GM23338 (cell line): ENCODE measurements around the gene PER2.

Experiments used
- CREB1 ChIP-seq: fragments of 250-450 bp; sonication (Bioruptor Pico); IDR thresholded peaks from 2 replicates; pipeline ENCODE4 v1.5.0; 2020; ENCODE audit warnings: low read depth, mild to moderate bottlenecking, moderate library complexity
- EZH2 ChIP-seq: fragments of 200-600 bp; sonication (generic); IDR thresholded peaks from one replicate; pipeline ENCODE4 v1.8.0; 2017; ENCODE audit warnings: antibody characterized with exemption, mild to moderate bottlenecking, low read depth; ENCODE audit not compliant: unreplicated experiment
- EZH2phosphoT487 ChIP-seq: fragments of 200-600 bp; sonication (generic); IDR thresholded peaks from one replicate; pipeline ENCODE4 v1.8.1; 2018; ENCODE audit warnings: antibody characterized with exemption; ENCODE audit not compliant: unreplicated experiment
- POLR2AphosphoS5 ChIP-seq: IDR thresholded peaks from 2 replicates; pipeline ENCODE4 v1.6.1; 2016; ENCODE audit warnings: antibody characterized with exemption, low read depth
- STAT1 ChIP-seq: IDR thresholded peaks from one replicate; pipeline ENCODE4 v1.6.1; 2016; ENCODE audit warnings: antibody characterized with exemption; ENCODE audit not compliant: unreplicated experiment
- ZNF114 ChIP-seq: fragments of 250-450 bp; sonication (Bioruptor Pico); IDR thresholded peaks from 2 replicates; pipeline ENCODE4 v1.5.0; 2020; ENCODE audit warnings: mild to moderate bottlenecking, moderate library complexity
- ZNF331 ChIP-seq: fragments of 250-450 bp; sonication (Bioruptor Pico); IDR thresholded peaks from 2 replicates; pipeline ENCODE4 v1.5.0; 2020; ENCODE audit warnings: low read depth, mild to moderate bottlenecking, moderate library complexity
- TF ChIP-seq, protein P1 (sequence below), 2 experiments: fragments of 200-600 bp in 1 of 2; sonication (generic) in 1 of 2; conservative IDR thresholded peaks; 2 replicates each; pipeline versions ENCODE4 v1.5.1 to v1.6.1; 2016 to 2017; ENCODE audit warnings: antibody characterized with exemption in 2 of 2, low read depth in 2 of 2, mild to moderate bottlenecking in 2 of 2, moderate library complexity in 1 of 2
- TF ChIP-seq, protein P2 (sequence below): fragments of 250-450 bp; sonication (Bioruptor Pico); IDR thresholded peaks from 2 replicates; pipeline ENCODE4 v1.5.0; 2020; ENCODE audit warnings: mild to moderate bottlenecking, moderate library complexity
- TF ChIP-seq, protein P3 (sequence below): IDR thresholded peaks from one replicate; pipeline ENCODE4 v1.6.1; 2018; ENCODE audit warnings: antibody characterized with exemption; ENCODE audit not compliant: unreplicated experiment
- TF ChIP-seq, protein P4 (sequence below): IDR thresholded peaks from 2 replicates; pipeline ENCODE4 v1.6.1; 2016; ENCODE audit warnings: antibody characterized with exemption

DNA sequence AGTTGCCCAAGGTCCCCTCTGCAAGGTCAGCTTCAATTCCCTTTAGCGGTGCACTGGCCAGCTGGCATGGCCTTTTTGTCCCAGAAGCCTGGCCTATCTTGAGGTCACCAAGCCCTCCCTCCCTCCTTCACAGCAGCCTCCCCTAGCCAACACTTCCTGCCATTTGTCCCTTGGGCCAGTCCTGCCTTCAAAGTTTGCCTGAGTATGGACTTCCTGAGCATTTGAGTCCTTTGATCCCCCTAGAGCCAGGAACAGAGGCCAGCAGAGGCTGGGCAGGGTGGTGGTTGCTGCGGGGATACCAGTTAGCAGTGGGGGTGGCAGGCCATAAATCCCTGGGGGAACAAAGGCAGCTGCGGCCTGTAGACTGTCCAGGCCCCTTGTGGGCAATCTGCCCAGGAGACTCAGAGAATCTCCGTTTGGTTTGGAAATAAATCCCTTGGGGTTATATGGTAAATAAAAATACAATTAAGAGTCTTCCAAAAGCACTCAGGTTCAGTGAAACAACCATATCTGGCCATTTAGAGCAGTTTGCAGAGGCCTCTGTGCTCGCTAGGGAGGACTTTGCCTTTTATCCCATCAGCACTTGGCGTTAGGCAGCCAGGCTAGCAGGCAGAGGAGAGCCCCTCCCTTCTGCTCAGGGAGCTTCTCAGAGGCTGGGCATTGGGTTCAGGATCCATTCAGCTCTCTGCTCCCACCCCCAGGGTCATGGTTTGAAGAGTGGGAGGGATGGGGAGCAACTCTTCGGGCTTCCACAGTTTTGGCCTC lies 45.5 kb downstream of the PER2 start:
- TF ChIP-seq ZNF114 (CRISPR knock-in tag) (no peak), EZH2 (no peak), POLR2AphosphoS5 (no peak), STAT1 (no peak), EZH2phosphoT487 (no peak), ZNF331 (CRISPR knock-in tag) (no peak), CREB1 (no peak)
- TF ChIP-seq, protein P1, sequence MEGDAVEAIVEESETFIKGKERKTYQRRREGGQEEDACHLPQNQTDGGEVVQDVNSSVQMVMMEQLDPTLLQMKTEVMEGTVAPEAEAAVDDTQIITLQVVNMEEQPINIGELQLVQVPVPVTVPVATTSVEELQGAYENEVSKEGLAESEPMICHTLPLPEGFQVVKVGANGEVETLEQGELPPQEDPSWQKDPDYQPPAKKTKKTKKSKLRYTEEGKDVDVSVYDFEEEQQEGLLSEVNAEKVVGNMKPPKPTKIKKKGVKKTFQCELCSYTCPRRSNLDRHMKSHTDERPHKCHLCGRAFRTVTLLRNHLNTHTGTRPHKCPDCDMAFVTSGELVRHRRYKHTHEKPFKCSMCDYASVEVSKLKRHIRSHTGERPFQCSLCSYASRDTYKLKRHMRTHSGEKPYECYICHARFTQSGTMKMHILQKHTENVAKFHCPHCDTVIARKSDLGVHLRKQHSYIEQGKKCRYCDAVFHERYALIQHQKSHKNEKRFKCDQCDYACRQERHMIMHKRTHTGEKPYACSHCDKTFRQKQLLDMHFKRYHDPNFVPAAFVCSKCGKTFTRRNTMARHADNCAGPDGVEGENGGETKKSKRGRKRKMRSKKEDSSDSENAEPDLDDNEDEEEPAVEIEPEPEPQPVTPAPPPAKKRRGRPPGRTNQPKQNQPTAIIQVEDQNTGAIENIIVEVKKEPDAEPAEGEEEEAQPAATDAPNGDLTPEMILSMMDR (conservative IDR thresholded peaks at IDR 0.05; ENCODE audit: low read depth in 2 of 2), result no peak
- TF ChIP-seq, protein P2, sequence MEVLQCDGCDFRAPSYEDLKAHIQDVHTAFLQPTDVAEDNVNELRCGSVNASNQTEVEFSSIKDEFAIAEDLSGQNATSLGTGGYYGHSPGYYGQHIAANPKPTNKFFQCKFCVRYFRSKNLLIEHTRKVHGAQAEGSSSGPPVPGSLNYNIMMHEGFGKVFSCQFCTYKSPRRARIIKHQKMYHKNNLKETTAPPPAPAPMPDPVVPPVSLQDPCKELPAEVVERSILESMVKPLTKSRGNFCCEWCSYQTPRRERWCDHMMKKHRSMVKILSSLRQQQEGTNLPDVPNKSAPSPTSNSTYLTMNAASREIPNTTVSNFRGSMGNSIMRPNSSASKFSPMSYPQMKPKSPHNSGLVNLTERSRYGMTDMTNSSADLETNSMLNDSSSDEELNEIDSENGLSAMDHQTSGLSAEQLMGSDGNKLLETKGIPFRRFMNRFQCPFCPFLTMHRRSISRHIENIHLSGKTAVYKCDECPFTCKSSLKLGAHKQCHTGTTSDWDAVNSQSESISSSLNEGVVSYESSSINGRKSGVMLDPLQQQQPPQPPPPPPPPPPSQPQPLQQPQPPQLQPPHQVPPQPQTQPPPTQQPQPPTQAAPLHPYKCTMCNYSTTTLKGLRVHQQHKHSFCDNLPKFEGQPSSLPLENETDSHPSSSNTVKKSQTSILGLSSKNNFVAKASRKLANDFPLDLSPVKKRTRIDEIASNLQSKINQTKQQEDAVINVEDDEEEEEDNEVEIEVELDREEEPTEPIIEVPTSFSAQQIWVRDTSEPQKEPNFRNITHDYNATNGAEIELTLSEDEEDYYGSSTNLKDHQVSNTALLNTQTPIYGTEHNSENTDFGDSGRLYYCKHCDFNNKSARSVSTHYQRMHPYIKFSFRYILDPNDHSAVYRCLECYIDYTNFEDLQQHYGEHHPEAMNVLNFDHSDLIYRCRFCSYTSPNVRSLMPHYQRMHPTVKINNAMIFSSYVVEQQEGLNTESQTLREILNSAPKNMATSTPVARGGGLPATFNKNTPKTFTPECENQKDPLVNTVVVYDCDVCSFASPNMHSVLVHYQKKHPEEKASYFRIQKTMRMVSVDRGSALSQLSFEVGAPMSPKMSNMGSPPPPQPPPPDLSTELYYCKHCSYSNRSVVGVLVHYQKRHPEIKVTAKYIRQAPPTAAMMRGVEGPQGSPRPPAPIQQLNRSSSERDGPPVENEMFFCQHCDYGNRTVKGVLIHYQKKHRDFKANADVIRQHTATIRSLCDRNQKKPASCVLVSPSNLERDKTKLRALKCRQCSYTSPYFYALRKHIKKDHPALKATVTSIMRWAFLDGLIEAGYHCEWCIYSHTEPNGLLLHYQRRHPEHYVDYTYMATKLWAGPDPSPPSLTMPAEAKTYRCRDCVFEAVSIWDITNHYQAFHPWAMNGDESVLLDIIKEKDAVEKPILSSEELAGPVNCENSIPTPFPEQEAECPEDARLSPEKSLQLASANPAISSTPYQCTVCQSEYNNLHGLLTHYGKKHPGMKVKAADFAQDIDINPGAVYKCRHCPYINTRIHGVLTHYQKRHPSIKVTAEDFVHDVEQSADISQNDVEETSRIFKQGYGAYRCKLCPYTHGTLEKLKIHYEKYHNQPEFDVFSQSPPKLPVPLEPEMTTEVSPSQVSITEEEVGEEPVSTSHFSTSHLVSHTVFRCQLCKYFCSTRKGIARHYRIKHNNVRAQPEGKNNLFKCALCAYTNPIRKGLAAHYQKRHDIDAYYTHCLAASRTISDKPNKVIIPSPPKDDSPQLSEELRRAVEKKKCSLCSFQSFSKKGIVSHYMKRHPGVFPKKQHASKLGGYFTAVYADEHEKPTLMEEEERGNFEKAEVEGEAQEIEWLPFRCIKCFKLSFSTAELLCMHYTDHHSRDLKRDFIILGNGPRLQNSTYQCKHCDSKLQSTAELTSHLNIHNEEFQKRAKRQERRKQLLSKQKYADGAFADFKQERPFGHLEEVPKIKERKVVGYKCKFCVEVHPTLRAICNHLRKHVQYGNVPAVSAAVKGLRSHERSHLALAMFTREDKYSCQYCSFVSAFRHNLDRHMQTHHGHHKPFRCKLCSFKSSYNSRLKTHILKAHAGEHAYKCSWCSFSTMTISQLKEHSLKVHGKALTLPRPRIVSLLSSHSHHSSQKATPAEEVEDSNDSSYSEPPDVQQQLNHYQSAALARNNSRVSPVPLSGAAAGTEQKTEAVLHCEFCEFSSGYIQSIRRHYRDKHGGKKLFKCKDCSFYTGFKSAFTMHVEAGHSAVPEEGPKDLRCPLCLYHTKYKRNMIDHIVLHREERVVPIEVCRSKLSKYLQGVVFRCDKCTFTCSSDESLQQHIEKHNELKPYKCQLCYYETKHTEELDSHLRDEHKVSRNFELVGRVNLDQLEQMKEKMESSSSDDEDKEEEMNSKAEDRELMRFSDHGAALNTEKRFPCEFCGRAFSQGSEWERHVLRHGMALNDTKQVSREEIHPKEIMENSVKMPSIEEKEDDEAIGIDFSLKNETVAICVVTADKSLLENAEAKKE (CRISPR knock-in tag), result no peak
- TF ChIP-seq, protein P3, sequence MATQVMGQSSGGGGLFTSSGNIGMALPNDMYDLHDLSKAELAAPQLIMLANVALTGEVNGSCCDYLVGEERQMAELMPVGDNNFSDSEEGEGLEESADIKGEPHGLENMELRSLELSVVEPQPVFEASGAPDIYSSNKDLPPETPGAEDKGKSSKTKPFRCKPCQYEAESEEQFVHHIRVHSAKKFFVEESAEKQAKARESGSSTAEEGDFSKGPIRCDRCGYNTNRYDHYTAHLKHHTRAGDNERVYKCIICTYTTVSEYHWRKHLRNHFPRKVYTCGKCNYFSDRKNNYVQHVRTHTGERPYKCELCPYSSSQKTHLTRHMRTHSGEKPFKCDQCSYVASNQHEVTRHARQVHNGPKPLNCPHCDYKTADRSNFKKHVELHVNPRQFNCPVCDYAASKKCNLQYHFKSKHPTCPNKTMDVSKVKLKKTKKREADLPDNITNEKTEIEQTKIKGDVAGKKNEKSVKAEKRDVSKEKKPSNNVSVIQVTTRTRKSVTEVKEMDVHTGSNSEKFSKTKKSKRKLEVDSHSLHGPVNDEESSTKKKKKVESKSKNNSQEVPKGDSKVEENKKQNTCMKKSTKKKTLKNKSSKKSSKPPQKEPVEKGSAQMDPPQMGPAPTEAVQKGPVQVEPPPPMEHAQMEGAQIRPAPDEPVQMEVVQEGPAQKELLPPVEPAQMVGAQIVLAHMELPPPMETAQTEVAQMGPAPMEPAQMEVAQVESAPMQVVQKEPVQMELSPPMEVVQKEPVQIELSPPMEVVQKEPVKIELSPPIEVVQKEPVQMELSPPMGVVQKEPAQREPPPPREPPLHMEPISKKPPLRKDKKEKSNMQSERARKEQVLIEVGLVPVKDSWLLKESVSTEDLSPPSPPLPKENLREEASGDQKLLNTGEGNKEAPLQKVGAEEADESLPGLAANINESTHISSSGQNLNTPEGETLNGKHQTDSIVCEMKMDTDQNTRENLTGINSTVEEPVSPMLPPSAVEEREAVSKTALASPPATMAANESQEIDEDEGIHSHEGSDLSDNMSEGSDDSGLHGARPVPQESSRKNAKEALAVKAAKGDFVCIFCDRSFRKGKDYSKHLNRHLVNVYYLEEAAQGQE, result no peak
- TF ChIP-seq, protein P4, sequence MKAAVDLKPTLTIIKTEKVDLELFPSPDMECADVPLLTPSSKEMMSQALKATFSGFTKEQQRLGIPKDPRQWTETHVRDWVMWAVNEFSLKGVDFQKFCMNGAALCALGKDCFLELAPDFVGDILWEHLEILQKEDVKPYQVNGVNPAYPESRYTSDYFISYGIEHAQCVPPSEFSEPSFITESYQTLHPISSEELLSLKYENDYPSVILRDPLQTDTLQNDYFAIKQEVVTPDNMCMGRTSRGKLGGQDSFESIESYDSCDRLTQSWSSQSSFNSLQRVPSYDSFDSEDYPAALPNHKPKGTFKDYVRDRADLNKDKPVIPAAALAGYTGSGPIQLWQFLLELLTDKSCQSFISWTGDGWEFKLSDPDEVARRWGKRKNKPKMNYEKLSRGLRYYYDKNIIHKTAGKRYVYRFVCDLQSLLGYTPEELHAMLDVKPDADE, result no peak
